Activated T-cell treated with anti-CD3 and anti-CD28 coated beads, Interleukin-2, amount 50 U/mL, for 24 hours (primary cell): Measurements from ENCODE around the gene PTGFRN.

Experiments used
- DNase-seq: peaks from one replicate; pipeline ENCODE4 v3.0.0-alpha.2; 2020
- H3K27ac Mint-ChIP-seq: 2 replicates; pipeline ENCODE4 v1.8.0; 2020; ENCODE audit warnings: mild to moderate bottlenecking, mixed read lengths
- H3K27me3 Mint-ChIP-seq: 2 replicates; pipeline ENCODE4 v1.8.0; 2020; ENCODE audit warnings: mixed read lengths
- H3K36me3 Mint-ChIP-seq: 2 replicates; pipeline ENCODE4 v1.8.0; 2020; ENCODE audit warnings: low read depth, mixed read lengths
- H3K4me1 Mint-ChIP-seq: 2 replicates; pipeline ENCODE4 v1.8.0; 2020; ENCODE audit warnings: low read depth, mixed read lengths
- H3K4me3 Mint-ChIP-seq: 2 replicates; pipeline ENCODE4 v1.8.0; 2020; ENCODE audit warnings: mild to moderate bottlenecking, moderate library complexity, mixed read lengths
- H3K9me3 Mint-ChIP-seq: 2 replicates; pipeline ENCODE4 v1.8.0; 2020; ENCODE audit warnings: mixed read lengths

PTGFRN gene

GRCh38 chr1:116951200-116951935 lies 41.7 kb downstream of the PTGFRN start:
- Mint-ChIP-seq H3K27me3 (no peaks in the 10 kb centered on the region), H3K27ac (no peak overlapping the region), H3K4me3 (no peak overlapping the region), H3K36me3 (no peaks in the 10 kb centered on the region), H3K9me3 (no peaks in the 10 kb centered on the region), H3K4me1 (no peaks in the 10 kb centered on the region)
- no peak for DNase-seq

- no peaks in the 10 kb centered on the region for H3K36me3 Mint-ChIP-seq
- no peak for DNase-seq
- H3K27ac Mint-ChIP-seq, result no peak overlapping the region
- no peaks in the 10 kb centered on the region for H3K4me1 Mint-ChIP-seq
- no peaks in the 10 kb centered on the region for H3K27me3 Mint-ChIP-seq
- H3K4me3 Mint-ChIP-seq, result no peak overlapping the region
- H3K9me3 Mint-ChIP-seq, result no peaks in the 10 kb centered on the region
Measured at GRCh38 chr1:116952738-116953275, 43.1 kb downstream of the PTGFRN start.

GRCh38 chr1:116954440-116954839 lies 44.7 kb downstream of the PTGFRN start:
- H3K36me3 Mint-ChIP-seq, result no peaks in the 10 kb centered on the region
- DNase-seq, result no peak
- H3K27ac Mint-ChIP-seq, result no peak overlapping the region
- H3K9me3 Mint-ChIP-seq, result no peaks in the 10 kb centered on the region
- H3K27me3 Mint-ChIP-seq, result no peaks in the 10 kb centered on the region
- no peaks in the 10 kb centered on the region for H3K4me1 Mint-ChIP-seq
- H3K4me3 Mint-ChIP-seq, result no peak overlapping the region

GRCh38 chr1:116956378-116956777 lies 46.7 kb downstream of the PTGFRN start:
- DNase-seq, result no peak
- no peaks in the 10 kb centered on the region for H3K4me1 Mint-ChIP-seq
- H3K4me3 Mint-ChIP-seq, result no peak overlapping the region
- H3K36me3 Mint-ChIP-seq, result no peaks in the 10 kb centered on the region
- no peak overlapping the region for H3K27ac Mint-ChIP-seq
- H3K9me3 Mint-ChIP-seq, result no peaks in the 10 kb centered on the region
- H3K27me3 Mint-ChIP-seq, result no peaks in the 10 kb centered on the region

- H3K27me3 Mint-ChIP-seq, result no peaks in the 10 kb centered on the region
- H3K36me3 Mint-ChIP-seq, result no peaks in the 10 kb centered on the region
- DNase-seq, result no peak
- H3K9me3 Mint-ChIP-seq, result no peaks in the 10 kb centered on the region
- H3K4me1 Mint-ChIP-seq, result no peaks in the 10 kb centered on the region
- H3K4me3 Mint-ChIP-seq, result no peak overlapping the region
- H3K27ac Mint-ChIP-seq, result no peak overlapping the region
Measured at GRCh38 chr1:116957646-116958045, 47.9 kb downstream of the PTGFRN start.

GRCh38 chr1:116958110-116958509 lies 48.4 kb downstream of the PTGFRN start:
- Mint-ChIP-seq H3K4me3 (no peak overlapping the region), H3K9me3 (no peaks in the 10 kb centered on the region), H3K27me3 (no peaks in the 10 kb centered on the region), H3K4me1 (no peaks in the 10 kb centered on the region), H3K27ac (no peak overlapping the region), H3K36me3 (no peaks in the 10 kb centered on the region)
- no peak for DNase-seq

GRCh38 chr1:116958977-116959376 lies 49.3 kb downstream of the PTGFRN start:
- H3K4me3 Mint-ChIP-seq, result no peak overlapping the region
- no peak overlapping the region for H3K27ac Mint-ChIP-seq
- no peak for DNase-seq
- no peaks in the 10 kb centered on the region for H3K36me3 Mint-ChIP-seq
- no peaks in the 10 kb centered on the region for H3K27me3 Mint-ChIP-seq
- H3K9me3 Mint-ChIP-seq, result no peaks in the 10 kb centered on the region
- no peaks in the 10 kb centered on the region for H3K4me1 Mint-ChIP-seq

- no peak overlapping the region for H3K4me3 Mint-ChIP-seq
- H3K4me1 Mint-ChIP-seq, result no peaks in the 10 kb centered on the region
- H3K36me3 Mint-ChIP-seq, result no peaks in the 10 kb centered on the region
- H3K27me3 Mint-ChIP-seq, result no peaks in the 10 kb centered on the region
- no peaks in the 10 kb centered on the region for H3K9me3 Mint-ChIP-seq
- no peak for DNase-seq
- no peak overlapping the region for H3K27ac Mint-ChIP-seq
Measured at GRCh38 chr1:116961606-116962005, 51.9 kb downstream of the PTGFRN start.

GRCh38 chr1:116962987-116963639 lies 53.4 kb downstream of the PTGFRN start:
- H3K27me3 Mint-ChIP-seq, result no peaks in the 10 kb centered on the region

GRCh38 chr1:116966791-116967190 lies 57.1 kb downstream of the PTGFRN start:
- no peaks in the 10 kb centered on the region for H3K9me3 Mint-ChIP-seq
- no peak overlapping the region for H3K27ac Mint-ChIP-seq
- H3K27me3 Mint-ChIP-seq, result no peaks in the 10 kb centered on the region
- H3K4me3 Mint-ChIP-seq, result no peak overlapping the region
- H3K36me3 Mint-ChIP-seq, result no peaks in the 10 kb centered on the region
- H3K4me1 Mint-ChIP-seq, result no peaks in the 10 kb centered on the region
- no peak for DNase-seq

More at GRCh38 chr1:116962987-116963639, 53.4 kb downstream of the PTGFRN start:
- H3K4me1 Mint-ChIP-seq, result no peaks in the 10 kb centered on the region
- no peak overlapping the region for H3K4me3 Mint-ChIP-seq
- no peaks in the 10 kb centered on the region for H3K9me3 Mint-ChIP-seq
- no peaks in the 10 kb centered on the region for H3K36me3 Mint-ChIP-seq
- DNase-seq, result no peak
- no peak overlapping the region for H3K27ac Mint-ChIP-seq

GRCh38 chr1:116968724-116969123 lies 59.0 kb downstream of the PTGFRN start:
- H3K4me3 Mint-ChIP-seq, result no peak overlapping the region
- H3K36me3 Mint-ChIP-seq, result no peaks in the 10 kb centered on the region
- H3K27me3 Mint-ChIP-seq, result no peaks in the 10 kb centered on the region
- DNase-seq, result no peak
- H3K9me3 Mint-ChIP-seq, result no peaks in the 10 kb centered on the region
- H3K4me1 Mint-ChIP-seq, result peaks cover 2% of the 10 kb centered on the region
- H3K27ac Mint-ChIP-seq, result no peak overlapping the region

- no peak for DNase-seq
- H3K4me1 Mint-ChIP-seq, result peaks cover 2% of the 10 kb centered on the region
- H3K27ac Mint-ChIP-seq, result no peak overlapping the region
- no peak overlapping the region for H3K4me3 Mint-ChIP-seq
- no peaks in the 10 kb centered on the region for H3K27me3 Mint-ChIP-seq
- H3K36me3 Mint-ChIP-seq, result no peaks in the 10 kb centered on the region
- H3K9me3 Mint-ChIP-seq, result no peaks in the 10 kb centered on the region
Measured at GRCh38 chr1:116971258-116971860, 61.6 kb downstream of the PTGFRN start.

- no peak for DNase-seq
- Mint-ChIP-seq H3K27me3 (no peaks in the 10 kb centered on the region), H3K4me1 (peaks cover 2% of the 10 kb centered on the region), H3K4me3 (no peak overlapping the region), H3K36me3 (no peaks in the 10 kb centered on the region), H3K27ac (no peak overlapping the region), H3K9me3 (no peaks in the 10 kb centered on the region)
Measured at GRCh38 chr1:116971965-116972673, 62.4 kb downstream of the PTGFRN start.

- H3K4me1 Mint-ChIP-seq, result peaks cover 2% of the 10 kb centered on the region
- no peak overlapping the region for H3K27ac Mint-ChIP-seq
- no peaks in the 10 kb centered on the region for H3K27me3 Mint-ChIP-seq
- DNase-seq, result no peak
- no peaks in the 10 kb centered on the region for H3K36me3 Mint-ChIP-seq
- H3K9me3 Mint-ChIP-seq, result no peaks in the 10 kb centered on the region
- no peak overlapping the region for H3K4me3 Mint-ChIP-seq
Measured at GRCh38 chr1:116972674-116973030, 62.9 kb downstream of the PTGFRN start.
